Measurements from ENCODE around the gene NFATC2. TPM values are rescaled to one million over a fixed set of nuclear protein-coding genes. Genes with fewer than 3 reads are reported as not detected.

NFATC2 gene
- polyA plus RNA-seq, 1 experiment: 0.21 TPM

- ChIA-PET POLR2A (no interaction called here), CTCF (interaction anchor here (0.5 to 2.9 kb wide), 9 partner anchors 8 to 196 kb away, joined by 3 to 13 read pairs (median 4); no protein-coding TSS in a partner anchor)
- H3K36me3 ChIP-seq (ENCODE audit: control insufficient read depth, insufficient read depth, low read length): no peaks in the 10 kb centered on the region
- TF ChIP-seq CTCF (IDR thresholded peaks at IDR 0.05; ENCODE audit: insufficient read depth, low read depth, low read length): 0 out of 2 replicates have a peak, but pooled peaks have one; percentile 10
- H3K27me3 ChIP-seq (ENCODE audit: control insufficient read depth, insufficient read depth, low read length): no peaks in the 10 kb centered on the region; the same call in 1 of the 2 replicates
- DNase-seq (ENCODE audit: low read depth): peak; percentile 58
- H3K4me3 ChIP-seq (ENCODE audit: low read depth, low read length): no peak overlapping the region
These were observed 21.2 kb upstream of the NFATC2 start for GRCh38 chr20:51563486-51564332.

GRCh38 chr20:51563174-51563485 lies 20.6 kb upstream of the NFATC2 start:
- TF ChIP-seq CTCF (IDR thresholded peaks at IDR 0.05; ENCODE audit: insufficient read depth, low read depth, low read length): no peak
- Histone ChIP-seq H3K27me3 (ENCODE audit: control insufficient read depth, insufficient read depth, low read length) (no peaks in the 10 kb centered on the region; the same call in 1 of the 2 replicates), H3K36me3 (ENCODE audit: control insufficient read depth, insufficient read depth, low read length) (no peaks in the 10 kb centered on the region), H3K4me3 (ENCODE audit: low read depth, low read length) (peak overlapping the region; percentile 37)
- DNase-seq (ENCODE audit: low read depth): no peak
- POLR2A ChIA-PET: no interaction called here
- CTCF ChIA-PET: interaction anchor here (0.5 to 2.9 kb wide), 10 partner anchors 8 to 196 kb away, joined by 3 to 13 read pairs (median 4); no protein-coding TSS in a partner anchor

GRCh38 chr20:51562332-51563173 lies 20.0 kb upstream of the NFATC2 start:
- TF ChIP-seq CTCF (IDR thresholded peaks at IDR 0.05; ENCODE audit: insufficient read depth, low read depth, low read length): 0 out of 2 replicates have a peak, but pooled peaks have one; percentile 6
- Histone ChIP-seq H3K27me3 (ENCODE audit: control insufficient read depth, insufficient read depth, low read length) (no peaks in the 10 kb centered on the region), H3K36me3 (ENCODE audit: control insufficient read depth, insufficient read depth, low read length) (no peaks in the 10 kb centered on the region), H3K4me3 (ENCODE audit: low read depth, low read length) (peak overlapping the region; percentile 37)
- ChIA-PET POLR2A (interaction anchor here (0.5 to 0.6 kb wide), 2 partner anchors 8 to 202 kb away, joined by 3 to 4 read pairs; no protein-coding TSS in a partner anchor), CTCF (interaction anchor here (0.5 to 2.9 kb wide), 11 partner anchors 8 to 237 kb away, joined by 3 to 13 read pairs (median 4); no protein-coding TSS in a partner anchor)
- DNase-seq (ENCODE audit: low read depth): peak; percentile 89

DNA sequence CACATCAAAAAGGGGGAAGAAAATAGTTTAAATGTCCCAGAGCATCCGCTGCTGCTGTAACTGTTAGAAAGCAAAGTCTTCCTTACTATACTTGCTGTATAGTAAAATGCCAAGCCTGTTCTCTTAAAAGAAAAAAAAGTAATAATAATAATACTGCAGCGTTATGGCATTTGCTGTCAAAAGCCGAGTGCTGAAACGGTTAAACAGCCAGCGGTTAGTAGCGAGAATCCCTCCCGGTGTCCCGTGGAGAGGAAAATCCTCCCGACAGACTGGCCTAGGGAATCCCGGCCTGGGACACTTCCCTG lies 19.5 kb upstream of the NFATC2 start:
- Histone ChIP-seq H3K27me3 (ENCODE audit: control insufficient read depth, insufficient read depth, low read length) (no peaks in the 10 kb centered on the region), H3K36me3 (ENCODE audit: control insufficient read depth, insufficient read depth, low read length) (no peaks in the 10 kb centered on the region), H3K4me3 (ENCODE audit: low read depth, low read length) (peak overlapping the region; percentile 37)
- TF ChIP-seq CTCF (IDR thresholded peaks at IDR 0.05; ENCODE audit: insufficient read depth, low read depth, low read length): no peak
- ChIA-PET POLR2A (interaction anchor here (0.5 kb wide), 1 partner anchor 202 kb away, joined by 4 read pairs; no protein-coding TSS in a partner anchor), CTCF (interaction anchor here (1.2 to 2.5 kb wide), 7 partner anchors 10 to 236 kb away, joined by 3 to 13 read pairs (median 4); no protein-coding TSS in a partner anchor)
- no peak for DNase-seq (ENCODE audit: low read depth)
